Measurements from ENCODE around the gene SHANK3. TPM values are rescaled to one million over a fixed set of nuclear protein-coding genes. Genes with fewer than 3 reads are reported as not detected.

SHANK3 gene
- total RNA-seq, 5 donors from 2014 or later (not counting 1 experiment from before 2014, with no cell fraction given): 0.22 to 0.47 (median 0.28) TPM

DNA sequence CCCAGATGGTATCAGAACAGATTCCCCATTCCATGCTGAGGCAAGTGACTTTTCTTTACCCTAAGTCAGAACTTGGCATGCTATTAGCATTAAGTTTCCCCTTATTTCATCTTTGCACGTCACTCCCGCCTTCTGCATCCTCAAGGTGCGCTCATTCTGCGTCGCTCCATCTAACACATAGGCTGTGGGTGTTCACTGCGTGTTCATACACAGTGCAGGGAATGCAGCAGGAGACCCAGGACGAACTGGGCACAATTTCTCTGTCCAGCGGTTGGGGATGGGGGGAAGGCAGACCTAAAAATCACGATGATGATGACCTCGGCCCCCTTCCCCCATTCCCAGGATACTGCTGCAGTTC, 45.7 kb downstream of the SHANK3 start:
- H3K4me3 Mint-ChIP-seq: no peak overlapping the region
- no peak overlapping the region for H3K27ac ChIP-seq (ENCODE audit: low read length)
- CTCF ChIA-PET: no interaction called here
- H3K9me3 ChIP-seq: no peaks in the 10 kb centered on the region
- ATAC-seq (replicated peaks in 1 of 4): no peak
- peaks cover 0 to 19% of the 10 kb centered on the region in 2 experiments for H3K27me3 ChIP-seq (replicated peaks in 1 of 2; ENCODE audit: control insufficient read depth in 2 of 2, extremely low read depth in 1 of 2, insufficient read depth in 2 of 2, low read length in 1 of 2)
- DNase-seq: no peak
- H3K27me3 Mint-ChIP-seq: peaks cover 0 to 3% of the 10 kb centered on the region in 2 donors
- POLR2A ChIA-PET: no interaction called here
- H3K4me1 ChIP-seq (ENCODE audit: control insufficient read depth in 1 of 2, extremely low read depth in 1 of 2, insufficient read depth in 2 of 2, low read length in 2 of 2): no peaks in the 10 kb centered on the region
- no peak overlapping the region for H3K4me3 ChIP-seq (ENCODE audit: control insufficient read depth in 1 of 2, extremely low read depth in 1 of 2, low read length in 1 of 2)
- H3K27ac Mint-ChIP-seq: no peak overlapping the region
- H3K4me1 Mint-ChIP-seq: peaks cover 0 to 4% (median 0%) of the 10 kb centered on the region in 3 donors
- no peaks in the 10 kb centered on the region for H3K36me3 Mint-ChIP-seq
- no peaks in the 10 kb centered on the region for H3K36me3 ChIP-seq (ENCODE audit: control insufficient read depth in 2 of 2, extremely low read depth in 1 of 2, insufficient read depth in 1 of 2, low read length in 1 of 2)
- 98% methylated on average over 6 of the region's 10 CpGs for WGBS (ENCODE audit: insufficient coverage)
- H3K9me3 Mint-ChIP-seq: no peaks in the 10 kb centered on the region

- DNase-seq (no peak), ATAC-seq (replicated peaks in 1 of 4) (no peak)
- POLR2A ChIA-PET: no interaction called here
- Histone ChIP-seq H3K4me3 (ENCODE audit: control insufficient read depth in 1 of 2, extremely low read depth in 1 of 2, low read length in 1 of 2) (no peak overlapping the region), H3K27me3 (replicated peaks in 1 of 2; ENCODE audit: control insufficient read depth in 2 of 2, extremely low read depth in 1 of 2, insufficient read depth in 2 of 2, low read length in 1 of 2) (peaks cover 0 to 26% of the 10 kb centered on the region in 2 experiments), H3K4me1 (ENCODE audit: control insufficient read depth in 1 of 2, extremely low read depth in 1 of 2, insufficient read depth in 2 of 2, low read length in 2 of 2) (no peaks in the 10 kb centered on the region), H3K9me3 (no peaks in the 10 kb centered on the region), H3K27ac (ENCODE audit: low read length) (no peak overlapping the region), H3K36me3 (ENCODE audit: control insufficient read depth in 2 of 2, extremely low read depth in 1 of 2, insufficient read depth in 1 of 2, low read length in 1 of 2) (no peaks in the 10 kb centered on the region)
- Mint-ChIP-seq H3K36me3 (no peaks in the 10 kb centered on the region), H3K27me3 (peaks cover 0 to 3% of the 10 kb centered on the region in 2 donors), H3K4me3 (no peak overlapping the region), H3K9me3 (no peaks in the 10 kb centered on the region), H3K4me1 (peaks cover 0 to 4% (median 0%) of the 10 kb centered on the region in 3 donors), H3K27ac (no peak overlapping the region)
- CTCF ChIA-PET: no interaction called here
- 95% methylated on average over 17 of the region's 40 CpGs for WGBS (ENCODE audit: insufficient coverage)
These were observed 47.2 kb downstream of the SHANK3 start for GRCh38 chr22:50719814-50720300.

DNA sequence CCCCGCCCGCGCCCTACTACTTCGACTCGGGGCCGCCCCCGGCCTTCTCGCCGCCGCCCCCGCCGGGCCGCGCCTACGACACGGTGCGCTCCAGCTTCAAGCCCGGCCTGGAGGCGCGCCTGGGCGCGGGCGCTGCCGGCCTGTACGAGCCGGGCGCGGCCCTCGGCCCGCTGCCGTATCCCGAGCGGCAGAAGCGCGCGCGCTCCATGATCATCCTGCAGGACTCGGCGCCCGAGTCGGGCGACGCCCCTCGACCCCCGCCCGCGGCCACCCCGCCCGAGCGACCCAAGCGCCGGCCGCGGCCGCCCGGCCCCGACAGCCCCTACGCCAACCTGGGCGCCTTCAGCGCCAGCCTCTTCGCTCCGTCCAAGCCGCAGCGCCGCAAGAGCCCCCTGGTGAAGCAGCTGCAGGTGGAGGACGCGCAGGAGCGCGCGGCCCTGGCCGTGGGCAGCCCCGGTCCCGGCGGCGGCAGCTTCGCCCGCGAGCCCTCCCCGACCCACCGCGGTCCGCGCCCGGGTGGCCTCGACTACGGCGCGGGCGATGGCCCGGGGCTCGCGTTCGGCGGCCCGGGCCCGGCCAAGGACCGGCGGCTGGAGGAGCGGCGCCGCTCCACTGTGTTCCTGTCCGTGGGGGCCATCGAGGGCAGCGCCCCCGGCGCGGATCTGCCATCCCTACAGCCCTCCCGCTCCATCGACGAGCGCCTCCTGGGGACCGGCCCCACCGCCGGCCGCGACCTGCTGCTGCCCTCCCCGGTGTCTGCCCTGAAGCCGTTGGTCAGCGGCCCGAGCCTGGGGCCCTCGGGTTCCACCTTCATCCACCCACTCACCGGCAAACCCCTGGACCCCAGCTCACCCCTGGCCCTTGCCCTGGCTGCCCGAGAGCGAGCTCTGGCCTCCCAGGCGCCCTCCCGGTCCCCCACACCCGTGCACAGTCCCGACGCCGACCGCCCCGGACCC, 48.0 kb downstream of the SHANK3 start:
- no peaks in the 10 kb centered on the region for H3K4me1 ChIP-seq (ENCODE audit: control insufficient read depth in 1 of 2, extremely low read depth in 1 of 2, insufficient read depth in 2 of 2, low read length in 2 of 2)
- DNase-seq: no peak
- H3K4me1 Mint-ChIP-seq: peaks cover 0 to 4% (median 0%) of the 10 kb centered on the region in 3 donors
- H3K9me3 ChIP-seq: no peaks in the 10 kb centered on the region
- H3K4me3 ChIP-seq (ENCODE audit: control insufficient read depth in 1 of 2, extremely low read depth in 1 of 2, low read length in 1 of 2): no peak overlapping the region
- no peaks in the 10 kb centered on the region for H3K36me3 Mint-ChIP-seq
- H3K27me3 Mint-ChIP-seq: peaks cover 0 to 3% of the 10 kb centered on the region in 2 donors
- no peak overlapping the region for H3K4me3 Mint-ChIP-seq
- ATAC-seq (replicated peaks in 1 of 4): no peak
- no peaks in the 10 kb centered on the region for H3K36me3 ChIP-seq (ENCODE audit: control insufficient read depth in 2 of 2, extremely low read depth in 1 of 2, insufficient read depth in 1 of 2, low read length in 1 of 2)
- H3K27ac ChIP-seq (ENCODE audit: low read length): no peak overlapping the region
- no peaks in the 10 kb centered on the region for H3K9me3 Mint-ChIP-seq
- peaks cover 0 to 26% of the 10 kb centered on the region in 2 experiments for H3K27me3 ChIP-seq (replicated peaks in 1 of 2; ENCODE audit: control insufficient read depth in 2 of 2, extremely low read depth in 1 of 2, insufficient read depth in 2 of 2, low read length in 1 of 2)
- WGBS (ENCODE audit: insufficient coverage): 96% methylated on average over 113 of the region's 132 CpGs
- ChIA-PET CTCF (no interaction called here), POLR2A (no interaction called here)
- H3K27ac Mint-ChIP-seq: no peak overlapping the region

DNA sequence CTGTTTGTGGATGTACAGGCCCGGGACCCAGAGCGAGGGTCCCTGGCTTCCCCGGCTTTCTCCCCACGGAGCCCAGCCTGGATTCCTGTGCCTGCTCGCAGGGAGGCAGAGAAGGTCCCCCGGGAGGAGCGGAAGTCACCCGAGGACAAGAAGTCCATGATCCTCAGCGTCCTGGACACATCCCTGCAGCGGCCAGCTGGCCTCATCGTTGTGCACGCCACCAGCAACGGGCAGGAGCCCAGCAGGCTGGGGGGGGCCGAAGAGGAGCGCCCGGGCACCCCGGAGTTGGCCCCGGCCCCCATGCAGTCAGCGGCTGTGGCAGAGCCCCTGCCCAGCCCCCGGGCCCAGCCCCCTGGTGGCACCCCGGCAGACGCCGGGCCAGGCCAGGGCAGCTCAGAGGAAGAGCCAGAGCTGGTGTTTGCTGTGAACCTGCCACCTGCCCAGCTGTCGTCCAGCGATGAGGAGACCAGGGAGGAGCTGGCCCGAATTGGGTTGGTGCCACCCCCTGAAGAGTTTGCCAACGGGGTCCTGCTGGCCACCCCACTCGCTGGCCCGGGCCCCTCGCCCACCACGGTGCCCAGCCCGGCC, 48.7 kb downstream of the SHANK3 start:
- H3K36me3 Mint-ChIP-seq: no peaks in the 10 kb centered on the region
- Histone ChIP-seq H3K27me3 (replicated peaks in 1 of 2; ENCODE audit: control insufficient read depth in 2 of 2, extremely low read depth in 1 of 2, insufficient read depth in 2 of 2, low read length in 1 of 2) (peaks cover 0 to 28% of the 10 kb centered on the region in 2 experiments), H3K27ac (ENCODE audit: low read length) (no peak overlapping the region), H3K4me3 (ENCODE audit: control insufficient read depth in 1 of 2, extremely low read depth in 1 of 2, low read length in 1 of 2) (no peak overlapping the region), H3K4me1 (ENCODE audit: control insufficient read depth in 1 of 2, extremely low read depth in 1 of 2, insufficient read depth in 2 of 2, low read length in 2 of 2) (no peaks in the 10 kb centered on the region), H3K9me3 (no peaks in the 10 kb centered on the region), H3K36me3 (ENCODE audit: control insufficient read depth in 2 of 2, extremely low read depth in 1 of 2, insufficient read depth in 1 of 2, low read length in 1 of 2) (no peaks in the 10 kb centered on the region)
- 93% methylated on average over 25 of the region's 32 CpGs for WGBS (ENCODE audit: insufficient coverage)
- H3K27ac Mint-ChIP-seq: no peak overlapping the region
- no peaks in the 10 kb centered on the region for H3K27me3 Mint-ChIP-seq
- POLR2A ChIA-PET: interaction anchor here in 1 of 2 donors (0.5 kb wide), 1 partner anchor 21 kb away, joined by 3 read pairs; no protein-coding TSS in a partner anchor
- H3K9me3 Mint-ChIP-seq: no peaks in the 10 kb centered on the region
- no peak overlapping the region for H3K4me3 Mint-ChIP-seq
- ATAC-seq (replicated peaks in 1 of 4) (no peak), DNase-seq (no peak)
- CTCF ChIA-PET: no interaction called here
- H3K4me1 Mint-ChIP-seq: peaks cover 0 to 4% (median 0%) of the 10 kb centered on the region in 3 donors

DNA sequence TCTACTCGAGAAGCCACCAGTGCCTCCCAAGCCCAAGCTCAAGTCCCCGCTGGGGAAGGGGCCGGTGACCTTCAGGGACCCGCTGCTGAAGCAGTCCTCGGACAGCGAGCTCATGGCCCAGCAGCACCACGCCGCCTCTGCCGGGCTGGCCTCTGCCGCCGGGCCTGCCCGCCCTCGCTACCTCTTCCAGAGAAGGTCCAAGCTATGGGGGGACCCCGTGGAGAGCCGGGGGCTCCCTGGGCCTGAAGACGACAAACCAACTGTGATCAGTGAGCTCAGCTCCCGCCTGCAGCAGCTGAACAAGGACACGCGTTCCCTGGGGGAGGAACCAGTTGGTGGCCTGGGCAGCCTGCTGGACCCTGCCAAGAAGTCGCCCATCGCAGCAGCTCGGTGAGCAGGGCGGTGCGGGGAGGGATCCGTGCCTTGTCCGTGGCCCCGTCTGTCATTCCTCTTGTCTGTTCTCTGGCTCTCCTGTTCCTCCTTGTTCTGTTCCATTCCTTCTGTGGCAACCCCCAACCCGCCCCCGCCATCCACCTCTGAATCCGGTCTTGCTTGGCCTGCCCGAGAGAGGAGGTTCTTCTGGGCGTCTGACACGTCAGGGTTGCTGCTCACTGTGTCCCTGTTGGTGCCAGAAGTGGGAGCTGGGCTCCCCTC, 49.6 kb downstream of the SHANK3 start:
- 87% methylated on average over 33 of the region's 33 CpGs for WGBS (ENCODE audit: insufficient coverage)
- Mint-ChIP-seq H3K4me3 (no peak overlapping the region), H3K9me3 (no peaks in the 10 kb centered on the region), H3K36me3 (no peaks in the 10 kb centered on the region), H3K27ac (no peak overlapping the region), H3K27me3 (no peaks in the 10 kb centered on the region), H3K4me1 (peaks cover 0 to 4% (median 0%) of the 10 kb centered on the region in 3 donors)
- Histone ChIP-seq H3K36me3 (ENCODE audit: control insufficient read depth in 2 of 2, extremely low read depth in 1 of 2, insufficient read depth in 1 of 2, low read length in 1 of 2) (no peaks in the 10 kb centered on the region), H3K27me3 (replicated peaks in 1 of 2; ENCODE audit: control insufficient read depth in 2 of 2, extremely low read depth in 1 of 2, insufficient read depth in 2 of 2, low read length in 1 of 2) (peaks cover 0 to 26% of the 10 kb centered on the region in 2 experiments), H3K27ac (ENCODE audit: low read length) (no peak overlapping the region), H3K4me3 (ENCODE audit: control insufficient read depth in 1 of 2, extremely low read depth in 1 of 2, low read length in 1 of 2) (no peak overlapping the region), H3K4me1 (ENCODE audit: control insufficient read depth in 1 of 2, extremely low read depth in 1 of 2, insufficient read depth in 2 of 2, low read length in 2 of 2) (no peaks in the 10 kb centered on the region), H3K9me3 (no peaks in the 10 kb centered on the region)
- ATAC-seq (replicated peaks in 1 of 4) (no peak), DNase-seq (no peak)
- ChIA-PET CTCF (no interaction called here), POLR2A (no interaction called here)
